ENCODE results near the gene ANXA10.

ANXA10 gene

DNA sequence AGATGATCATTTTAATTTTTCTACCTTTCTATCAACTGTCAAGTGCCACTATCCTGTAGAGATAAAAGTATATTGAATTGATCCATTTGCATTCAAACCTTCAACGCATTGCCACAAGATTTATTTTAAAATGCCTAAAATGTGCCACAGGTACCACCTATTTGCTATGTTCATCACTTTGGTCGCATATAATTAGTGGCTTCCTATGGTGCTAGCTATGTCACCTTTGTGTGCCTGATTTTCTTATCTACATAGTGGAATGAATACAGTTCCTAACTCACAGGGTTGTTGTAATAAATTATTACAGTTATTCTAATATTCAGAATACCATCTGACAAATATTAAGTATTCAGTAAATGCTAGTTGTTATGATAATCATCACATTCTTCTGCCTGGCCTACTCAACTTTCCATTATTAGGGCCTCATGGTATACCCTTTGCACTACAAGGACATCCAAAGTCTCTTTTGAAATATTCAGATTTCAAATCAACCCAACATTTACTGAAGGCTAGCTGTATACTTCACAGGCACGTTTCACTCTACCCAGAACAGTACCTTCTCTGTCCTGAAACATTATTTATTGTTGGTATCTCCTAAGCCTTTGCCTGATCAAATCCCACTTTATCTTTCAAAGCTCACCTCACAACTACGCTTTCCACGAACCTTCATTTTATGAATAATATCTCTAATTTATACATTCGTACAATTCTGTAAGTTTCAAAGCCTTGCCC is 62.4 kb downstream of the ANXA10 start:
- Histone ChIP-seq H3K79me2 (ENCODE audit: low read length) (no peaks in the 10 kb centered on the region), H3K27ac (ENCODE audit: low read length) (no peak overlapping the region), H3K9me3 (ENCODE audit: insufficient read depth, low read length) (peaks cover 6% of the 10 kb centered on the region; the same call in 1 of the 2 replicates), H2AFZ (ENCODE audit: low read depth, low read length) (peak overlapping the region; percentile 10), H3K36me3 (replicated peaks; ENCODE audit: low read depth, low read length) (no peaks in the 10 kb centered on the region), H3K9ac (ENCODE audit: low read length) (no peak overlapping the region), H4K20me1 (ENCODE audit: insufficient read depth, low read length) (no peaks in the 10 kb centered on the region), H3K4me1 (ENCODE audit: low read length) (peaks cover 16% of the 10 kb centered on the region), H3K4me2 (ENCODE audit: low read length) (no peak overlapping the region), H3K4me3 (ENCODE audit: low read length) (no peak overlapping the region), H3K27me3 (ENCODE audit: low read depth, low read length) (no peaks in the 10 kb centered on the region)
- TF ChIP-seq, protein P1, sequence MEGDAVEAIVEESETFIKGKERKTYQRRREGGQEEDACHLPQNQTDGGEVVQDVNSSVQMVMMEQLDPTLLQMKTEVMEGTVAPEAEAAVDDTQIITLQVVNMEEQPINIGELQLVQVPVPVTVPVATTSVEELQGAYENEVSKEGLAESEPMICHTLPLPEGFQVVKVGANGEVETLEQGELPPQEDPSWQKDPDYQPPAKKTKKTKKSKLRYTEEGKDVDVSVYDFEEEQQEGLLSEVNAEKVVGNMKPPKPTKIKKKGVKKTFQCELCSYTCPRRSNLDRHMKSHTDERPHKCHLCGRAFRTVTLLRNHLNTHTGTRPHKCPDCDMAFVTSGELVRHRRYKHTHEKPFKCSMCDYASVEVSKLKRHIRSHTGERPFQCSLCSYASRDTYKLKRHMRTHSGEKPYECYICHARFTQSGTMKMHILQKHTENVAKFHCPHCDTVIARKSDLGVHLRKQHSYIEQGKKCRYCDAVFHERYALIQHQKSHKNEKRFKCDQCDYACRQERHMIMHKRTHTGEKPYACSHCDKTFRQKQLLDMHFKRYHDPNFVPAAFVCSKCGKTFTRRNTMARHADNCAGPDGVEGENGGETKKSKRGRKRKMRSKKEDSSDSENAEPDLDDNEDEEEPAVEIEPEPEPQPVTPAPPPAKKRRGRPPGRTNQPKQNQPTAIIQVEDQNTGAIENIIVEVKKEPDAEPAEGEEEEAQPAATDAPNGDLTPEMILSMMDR (IDR thresholded peaks at IDR 0.05; ENCODE audit: low read depth, low read length), result no peak
- no peak for TF ChIP-seq EZH2phosphoT487 (IDR thresholded peaks at IDR 0.05; ENCODE audit: low read depth)

DNA sequence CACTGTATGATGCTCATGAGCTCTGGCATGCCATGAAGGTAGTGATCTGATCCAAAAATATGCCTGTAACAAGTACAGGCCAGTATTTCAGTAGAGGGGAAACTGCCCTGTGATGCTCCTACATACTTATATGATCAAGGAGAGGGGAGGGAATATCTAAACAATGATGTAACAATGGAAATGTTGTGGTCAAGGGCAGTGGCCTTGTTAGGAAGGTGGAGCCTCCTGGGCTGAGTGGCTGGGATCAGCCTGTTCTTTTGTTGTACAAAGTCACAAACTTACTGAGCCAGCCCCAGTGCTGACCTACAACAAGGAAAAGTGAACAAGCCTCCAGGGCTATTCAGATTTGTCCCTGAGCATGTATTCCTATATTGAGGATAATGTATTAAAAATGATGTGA is 70.3 kb downstream of the ANXA10 start:
- H3K27me3 ChIP-seq (ENCODE audit: low read depth, low read length), result no peaks in the 10 kb centered on the region
- H3K4me1 ChIP-seq (ENCODE audit: low read length), result peaks cover under 1% of the 10 kb centered on the region; the same call in 1 of the 2 replicates
- peaks cover 6% of the 10 kb centered on the region; the same call in 1 of the 2 replicates for H3K9me3 ChIP-seq (ENCODE audit: insufficient read depth, low read length)
- no peak overlapping the region for H3K4me2 ChIP-seq (ENCODE audit: low read length)
- H3K27ac ChIP-seq (ENCODE audit: low read length), result no peak overlapping the region
- H3K79me2 ChIP-seq (ENCODE audit: low read length), result no peaks in the 10 kb centered on the region
- no peaks in the 10 kb centered on the region for H4K20me1 ChIP-seq (ENCODE audit: insufficient read depth, low read length)
- no peak overlapping the region for H3K4me3 ChIP-seq (ENCODE audit: low read length)
- TF ChIP-seq, protein P1 (IDR thresholded peaks at IDR 0.05; ENCODE audit: low read depth, low read length), result no peak
- TF ChIP-seq EZH2phosphoT487 (IDR thresholded peaks at IDR 0.05; ENCODE audit: low read depth), result no peak
- no peaks in the 10 kb centered on the region for H3K36me3 ChIP-seq (replicated peaks; ENCODE audit: low read depth, low read length)
- H2AFZ ChIP-seq (ENCODE audit: low read depth, low read length), result no peak overlapping the region
- H3K9ac ChIP-seq (ENCODE audit: low read length), result no peak overlapping the region

DNA sequence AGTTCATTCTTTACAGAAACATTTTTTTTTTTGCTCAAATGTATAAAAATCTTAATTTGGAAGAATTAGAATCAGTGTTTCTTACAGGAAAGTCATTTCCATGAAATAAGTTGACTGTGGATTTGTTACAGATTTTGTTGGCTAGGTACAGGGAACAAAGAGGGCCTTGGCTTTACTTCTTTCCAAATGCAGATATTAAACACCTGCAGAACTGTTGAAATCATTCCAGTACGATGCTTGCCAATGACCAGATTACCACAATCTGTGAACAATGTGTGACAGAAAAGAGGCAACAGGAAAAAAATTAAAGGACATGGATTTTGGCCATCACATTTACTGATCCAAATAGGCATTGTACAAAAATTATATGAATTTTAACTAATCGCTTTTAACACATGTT is 70.8 kb downstream of the ANXA10 start:
- Histone ChIP-seq H3K9me3 (ENCODE audit: insufficient read depth, low read length) (peaks cover 6% of the 10 kb centered on the region; the same call in 1 of the 2 replicates), H3K36me3 (replicated peaks; ENCODE audit: low read depth, low read length) (no peaks in the 10 kb centered on the region), H2AFZ (ENCODE audit: low read depth, low read length) (no peak overlapping the region), H3K27me3 (ENCODE audit: low read depth, low read length) (no peaks in the 10 kb centered on the region), H3K27ac (ENCODE audit: low read length) (no peak overlapping the region), H3K79me2 (ENCODE audit: low read length) (no peaks in the 10 kb centered on the region), H3K4me3 (ENCODE audit: low read length) (no peak overlapping the region), H3K9ac (ENCODE audit: low read length) (no peak overlapping the region), H4K20me1 (ENCODE audit: insufficient read depth, low read length) (no peaks in the 10 kb centered on the region), H3K4me2 (ENCODE audit: low read length) (no peak overlapping the region), H3K4me1 (ENCODE audit: low read length) (peaks cover 5% of the 10 kb centered on the region; the same call in 1 of the 2 replicates)
- TF ChIP-seq EZH2phosphoT487 (IDR thresholded peaks at IDR 0.05; ENCODE audit: low read depth), result no peak
- TF ChIP-seq, protein P1 (IDR thresholded peaks at IDR 0.05; ENCODE audit: low read depth, low read length), result no peak

DNA sequence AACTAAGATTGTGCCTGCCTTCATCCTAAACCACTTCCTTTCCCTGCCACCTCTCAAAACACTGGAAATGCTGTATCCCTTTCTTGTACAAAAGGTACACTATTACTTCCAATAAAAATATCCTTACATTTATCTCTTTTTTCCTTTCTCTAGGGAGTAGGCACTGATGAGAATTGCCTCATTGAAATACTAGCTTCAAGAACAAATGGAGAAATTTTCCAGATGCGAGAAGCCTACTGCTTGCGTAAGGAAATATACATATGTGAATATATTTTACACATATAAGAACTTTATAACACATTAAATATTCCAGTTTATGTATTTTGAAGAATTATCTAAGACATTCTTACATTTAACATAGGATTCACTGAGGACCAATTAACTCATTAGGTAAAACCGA is 71.7 kb downstream of the ANXA10 start:
- Histone ChIP-seq H3K9me3 (ENCODE audit: insufficient read depth, low read length) (peaks cover under 1% of the 10 kb centered on the region; the same call in 1 of the 2 replicates), H3K9ac (ENCODE audit: low read length) (no peak overlapping the region), H3K4me2 (ENCODE audit: low read length) (no peak overlapping the region), H2AFZ (ENCODE audit: low read depth, low read length) (no peak overlapping the region), H3K4me3 (ENCODE audit: low read length) (no peak overlapping the region), H3K27me3 (ENCODE audit: low read depth, low read length) (no peaks in the 10 kb centered on the region), H3K79me2 (ENCODE audit: low read length) (no peaks in the 10 kb centered on the region), H3K4me1 (ENCODE audit: low read length) (peaks cover 5% of the 10 kb centered on the region; the same call in 1 of the 2 replicates), H3K27ac (ENCODE audit: low read length) (no peak overlapping the region), H4K20me1 (ENCODE audit: insufficient read depth, low read length) (no peaks in the 10 kb centered on the region), H3K36me3 (replicated peaks; ENCODE audit: low read depth, low read length) (no peaks in the 10 kb centered on the region)
- TF ChIP-seq EZH2phosphoT487 (IDR thresholded peaks at IDR 0.05; ENCODE audit: low read depth), result no peak
- TF ChIP-seq, protein P1 (IDR thresholded peaks at IDR 0.05; ENCODE audit: low read depth, low read length), result no peak
